ENCODE data around the gene EPAS1.

- TF ChIP-seq EZH2 (IDR thresholded peaks at IDR 0.05; ENCODE audit: insufficient read depth, poor library complexity, severe bottlenecking) = no peak
- no peak for TF ChIP-seq EZH2phosphoT487 (IDR thresholded peaks at IDR 0.05; ENCODE audit: insufficient read depth, low read depth)
These were observed 40.2 kb downstream of the EPAS1 start for GRCh38 chr2:46337208-46337994.
